ENCODE results near the gene PRX. TPM values are rescaled to one million over a fixed set of nuclear protein-coding genes. Genes with fewer than 3 reads are reported as not detected.
A peak's percentile ranks its signal among the peaks of the same experiment; 100 is the strongest.
"Not testable (repeated sequence)": the region's sequence is repeated elsewhere in the genome, so short reads cannot be mapped to it uniquely, and the experiment has no call there.

The PRX gene
- total and polyA plus RNA-seq, 9 donors: 7.0 to 9.3 (median 7.8) TPM

DNA sequence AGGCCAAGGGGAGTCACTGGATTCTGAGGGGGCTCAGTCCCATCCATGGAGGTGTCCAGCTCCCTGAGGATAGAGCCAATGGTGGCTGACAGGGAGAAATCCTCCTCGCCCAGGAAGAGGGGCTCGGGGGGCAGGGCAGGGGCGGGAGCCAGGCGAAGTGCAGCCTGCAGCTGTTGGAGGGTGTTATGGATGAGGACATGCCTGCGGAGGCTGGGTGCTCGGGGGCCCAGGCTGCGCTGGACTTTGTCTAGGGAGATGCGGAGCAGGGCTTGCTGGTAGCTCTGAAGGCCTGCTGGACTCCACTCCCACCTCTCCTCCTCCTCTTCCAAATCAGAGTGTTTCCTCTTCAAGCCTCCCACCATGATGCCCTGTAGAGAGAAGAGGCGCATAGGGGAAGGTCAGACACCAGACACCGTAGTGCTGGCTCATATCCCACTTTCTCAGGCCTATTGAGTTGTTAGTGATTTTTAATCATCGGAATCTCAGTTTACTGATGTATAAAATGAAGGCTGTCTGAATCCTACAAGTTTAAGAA, 28.6 kb upstream of the PRX start:
- WGBS (ENCODE audit: insufficient coverage): 79% methylated on average over 3 of the region's 11 CpGs
- Histone ChIP-seq H3K4me1 (ENCODE audit: control insufficient read depth, insufficient read depth, low read length) (peaks cover 27% of the 10 kb centered on the region), H3K9me3 (replicated peaks; ENCODE audit: control insufficient read depth, low read depth, low read length) (no peaks in the 10 kb centered on the region), H3K27me3 (ENCODE audit: control insufficient read depth, insufficient read depth, low read length) (no peaks in the 10 kb centered on the region), H3K27ac (ENCODE audit: low read length) (peak overlapping the region; percentile 99), H3K36me3 (ENCODE audit: control insufficient read depth, insufficient read depth, low read length) (peaks cover 28% of the 10 kb centered on the region), H3K4me3 (ENCODE audit: low read length) (no peak overlapping the region)
- no peak for DNase-seq

GRCh38 chr19:40438284-40438683, 25.1 kb upstream of the PRX start:
- no peak overlapping the region for H3K4me3 ChIP-seq (ENCODE audit: low read length)
- 86% methylated on average over 3 of the region's 3 CpGs for WGBS (ENCODE audit: insufficient coverage)
- no peak for DNase-seq
- H3K4me1 ChIP-seq (ENCODE audit: control insufficient read depth, insufficient read depth, low read length): peaks cover 30% of the 10 kb centered on the region
- no peaks in the 10 kb centered on the region for H3K9me3 ChIP-seq (replicated peaks; ENCODE audit: control insufficient read depth, low read depth, low read length)
- no peak overlapping the region for H3K27ac ChIP-seq (ENCODE audit: low read length)
- H3K36me3 ChIP-seq (ENCODE audit: control insufficient read depth, insufficient read depth, low read length): peaks cover 28% of the 10 kb centered on the region
- no peaks in the 10 kb centered on the region for H3K27me3 ChIP-seq (ENCODE audit: control insufficient read depth, insufficient read depth, low read length)

DNA sequence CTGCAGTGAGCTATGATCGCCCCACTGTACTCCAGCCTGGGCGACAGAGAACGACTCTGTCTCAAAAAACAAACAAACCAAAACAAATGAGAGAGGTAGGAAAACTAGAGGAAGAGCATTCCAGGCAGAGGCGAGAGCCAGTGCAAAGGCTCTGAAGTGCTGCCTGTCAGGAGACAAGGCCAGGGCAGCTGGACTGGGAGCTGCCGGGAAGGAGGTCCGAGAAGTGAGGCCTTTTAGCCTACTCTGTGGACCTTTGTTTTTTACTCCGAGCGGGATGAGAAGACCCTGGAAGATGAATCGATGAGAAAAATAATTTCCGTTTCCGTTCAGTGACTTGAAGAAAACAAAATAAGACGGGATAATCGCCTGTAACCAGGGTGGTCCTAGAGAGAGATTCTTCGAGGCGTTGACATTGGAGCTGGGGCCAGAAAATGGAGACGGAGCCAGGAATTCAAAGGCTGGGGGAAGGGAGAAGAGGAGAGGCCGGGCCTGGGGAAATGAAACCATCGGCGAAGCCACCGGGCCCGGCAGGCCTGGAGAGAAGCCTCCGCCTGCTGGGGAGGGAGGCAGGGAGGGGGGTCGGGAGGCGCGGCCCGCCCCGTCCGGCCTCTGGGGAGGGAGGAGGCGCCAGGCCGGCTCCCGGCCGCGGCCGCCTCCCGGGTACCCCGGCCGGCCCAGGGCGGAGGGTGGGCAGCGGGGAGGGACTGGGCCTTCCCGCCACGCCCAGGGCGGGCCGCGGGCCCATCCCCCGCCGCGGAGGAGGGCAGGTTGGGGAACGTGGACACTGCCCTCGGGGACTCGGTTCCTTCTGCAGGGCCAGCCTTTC, 20.4 kb upstream of the PRX start:
- DNase-seq: peak; percentile 98
- no peaks in the 10 kb centered on the region for H3K9me3 ChIP-seq (replicated peaks; ENCODE audit: control insufficient read depth, low read depth, low read length)
- no peaks in the 10 kb centered on the region for H3K27me3 ChIP-seq (ENCODE audit: control insufficient read depth, insufficient read depth, low read length)
- H3K27ac ChIP-seq (ENCODE audit: low read length): peak overlapping the region; percentile 99
- under 1% methylated on average over 41 of the region's 50 CpGs for WGBS (ENCODE audit: insufficient coverage)
- H3K4me3 ChIP-seq (ENCODE audit: low read length): peak overlapping the region; percentile 38
- no peaks in the 10 kb centered on the region for H3K36me3 ChIP-seq (ENCODE audit: control insufficient read depth, insufficient read depth, low read length)
- peaks cover 24% of the 10 kb centered on the region for H3K4me1 ChIP-seq (ENCODE audit: control insufficient read depth, insufficient read depth, low read length)

- H3K36me3 ChIP-seq (ENCODE audit: control insufficient read depth, insufficient read depth, low read length); H3K9me3 ChIP-seq (replicated peaks; ENCODE audit: control insufficient read depth, low read depth, low read length); H3K27me3 ChIP-seq (ENCODE audit: control insufficient read depth, insufficient read depth, low read length); DNase-seq: not testable (repeated sequence)
- peak overlapping the region; percentile 99 for H3K27ac ChIP-seq (ENCODE audit: low read length)
- H3K4me1 ChIP-seq (ENCODE audit: control insufficient read depth, insufficient read depth, low read length): peaks cover 24% of the 10 kb centered on the region
- H3K4me3 ChIP-seq (ENCODE audit: low read length): peak overlapping the region; percentile 38
- WGBS (ENCODE audit: insufficient coverage): no CpG with 5 or more reads among the region's 7 CpGs
Measured at GRCh38 chr19:40432760-40433159, 19.6 kb upstream of the PRX start.

DNA sequence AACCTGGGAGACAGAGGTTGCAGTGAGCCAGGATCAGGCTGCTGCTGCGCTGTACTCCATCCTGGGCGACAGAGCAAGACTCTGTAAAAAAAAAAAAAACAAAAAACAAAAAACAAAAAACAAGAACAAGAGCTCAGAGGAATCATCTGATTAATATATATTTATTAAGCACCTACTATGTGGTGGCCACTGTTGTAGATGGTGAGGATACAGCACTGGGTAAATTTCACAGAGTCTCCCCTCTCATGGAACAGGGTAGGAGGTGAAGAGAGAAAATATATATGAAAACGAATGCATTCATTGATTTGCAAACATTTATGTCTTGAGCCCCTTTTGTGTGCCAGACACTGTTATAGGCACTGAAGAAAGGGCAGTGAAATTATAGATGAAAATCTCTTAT, 18.5 kb upstream of the PRX start:
- no peak overlapping the region for H3K4me3 ChIP-seq (ENCODE audit: low read length)
- no CpG with 5 or more reads among the region's 3 CpGs for WGBS (ENCODE audit: insufficient coverage)
- no peaks in the 10 kb centered on the region for H3K36me3 ChIP-seq (ENCODE audit: control insufficient read depth, insufficient read depth, low read length)
- DNase-seq: no peak
- H3K27ac ChIP-seq (ENCODE audit: low read length): peak overlapping the region; percentile 99
- no peaks in the 10 kb centered on the region for H3K9me3 ChIP-seq (replicated peaks; ENCODE audit: control insufficient read depth, low read depth, low read length)
- H3K27me3 ChIP-seq (ENCODE audit: control insufficient read depth, insufficient read depth, low read length): no peaks in the 10 kb centered on the region
- H3K4me1 ChIP-seq (ENCODE audit: control insufficient read depth, insufficient read depth, low read length): peaks cover 24% of the 10 kb centered on the region

DNA sequence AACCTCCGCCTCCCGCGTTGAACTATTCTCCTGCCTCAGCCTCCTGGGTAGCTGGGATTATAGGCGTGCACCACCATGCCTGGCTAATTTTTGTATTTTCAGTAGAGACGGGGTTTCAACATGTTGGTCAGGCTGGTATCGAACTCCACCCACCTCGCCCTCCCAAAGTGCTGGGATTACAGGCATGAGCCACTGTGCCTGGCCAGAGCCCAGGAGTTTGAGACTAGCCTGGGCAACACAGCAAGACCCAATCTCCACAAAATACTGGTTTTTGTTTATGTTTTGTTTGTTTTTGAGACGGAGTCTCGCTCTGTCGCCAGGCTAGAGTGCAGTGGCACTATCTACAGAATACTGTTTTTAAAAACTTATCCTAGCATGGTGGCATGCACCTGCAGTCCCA, 17.1 kb upstream of the PRX start:
- not testable (repeated sequence) for H3K36me3 ChIP-seq (ENCODE audit: control insufficient read depth, insufficient read depth, low read length); H3K27me3 ChIP-seq (ENCODE audit: control insufficient read depth, insufficient read depth, low read length); H3K4me3 ChIP-seq (ENCODE audit: low read length); H3K9me3 ChIP-seq (replicated peaks; ENCODE audit: control insufficient read depth, low read depth, low read length); H3K27ac ChIP-seq (ENCODE audit: low read length); DNase-seq
- 100% methylated on average over 3 of the region's 10 CpGs for WGBS (ENCODE audit: insufficient coverage)
- H3K4me1 ChIP-seq (ENCODE audit: control insufficient read depth, insufficient read depth, low read length): peaks cover 29% of the 10 kb centered on the region

GRCh38 chr19:40428197-40428596, 15.0 kb upstream of the PRX start:
- H3K4me3 ChIP-seq (ENCODE audit: low read length); H3K27me3 ChIP-seq (ENCODE audit: control insufficient read depth, insufficient read depth, low read length); DNase-seq; H3K36me3 ChIP-seq (ENCODE audit: control insufficient read depth, insufficient read depth, low read length); H3K27ac ChIP-seq (ENCODE audit: low read length); H3K9me3 ChIP-seq (replicated peaks; ENCODE audit: control insufficient read depth, low read depth, low read length): not testable (repeated sequence)
- peaks cover 34% of the 10 kb centered on the region for H3K4me1 ChIP-seq (ENCODE audit: control insufficient read depth, insufficient read depth, low read length)
- 80% methylated on average over 1 of the region's 7 CpGs for WGBS (ENCODE audit: insufficient coverage)

- under 1% methylated on average over 55 of the region's 75 CpGs for WGBS (ENCODE audit: insufficient coverage)
- DNase-seq: peak; percentile 100
- H3K9me3 ChIP-seq (replicated peaks; ENCODE audit: control insufficient read depth, low read depth, low read length): no peaks in the 10 kb centered on the region
- peaks cover 13% of the 10 kb centered on the region for H3K36me3 ChIP-seq (ENCODE audit: control insufficient read depth, insufficient read depth, low read length)
- no peaks in the 10 kb centered on the region for H3K27me3 ChIP-seq (ENCODE audit: control insufficient read depth, insufficient read depth, low read length)
- H3K4me1 ChIP-seq (ENCODE audit: control insufficient read depth, insufficient read depth, low read length): peaks cover 40% of the 10 kb centered on the region
- peak within 1 kb of the TSS; percentile 84 for H3K4me3 ChIP-seq (ENCODE audit: low read length)
- peak within 1 kb of the TSS; percentile 99 for H3K27ac ChIP-seq (ENCODE audit: low read length)
Measured at GRCh38 chr19:40425450-40426287, 12.5 kb upstream of the PRX start, which contains the start of gene SERTAD1. Gene SERTAD1 (minus strand): TSS chr19:40425992. CDS start chr19:40423546, 2,446 bp downstream.

DNA sequence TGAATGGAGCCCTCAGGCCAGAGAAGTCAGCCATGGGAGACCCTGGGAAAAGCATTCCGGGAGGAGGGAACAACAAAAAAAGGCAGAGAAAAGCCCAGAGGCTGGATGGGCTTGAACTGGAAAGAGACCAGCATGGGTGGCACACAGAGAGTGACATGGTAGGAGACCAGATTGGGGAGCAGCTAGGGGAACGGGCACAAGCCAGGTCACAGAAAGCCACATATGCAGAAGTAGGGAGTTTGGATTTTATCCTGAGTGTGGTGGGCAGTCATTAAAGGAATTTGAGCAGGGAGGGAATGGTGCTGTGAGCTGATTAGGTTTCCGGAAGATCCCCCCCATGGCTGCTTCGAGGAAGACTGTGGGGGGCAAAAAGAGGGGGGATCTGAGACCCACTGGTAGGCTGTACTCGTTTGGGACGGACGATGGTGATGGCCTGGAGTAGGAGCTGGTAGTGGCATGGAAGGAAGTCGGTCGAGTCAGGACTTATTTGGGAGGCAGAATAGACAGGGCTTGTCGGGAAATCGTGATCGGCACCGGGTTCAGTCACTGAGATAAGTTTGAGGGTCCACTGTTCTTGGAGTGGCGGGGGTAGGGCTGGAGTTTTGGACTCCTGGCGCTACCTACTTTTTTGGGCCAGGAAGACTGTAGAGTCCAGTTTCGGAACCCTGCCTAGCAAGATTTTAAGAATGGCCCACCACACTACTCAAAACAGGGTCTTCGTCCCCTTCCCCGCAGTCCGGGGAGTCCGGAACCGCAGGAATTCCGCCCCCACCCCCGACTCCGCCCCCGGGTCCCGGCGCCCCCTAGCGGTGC, 11.7 kb upstream of the PRX start:
- H3K9me3 ChIP-seq (replicated peaks; ENCODE audit: control insufficient read depth, low read depth, low read length): no peaks in the 10 kb centered on the region
- DNase-seq: peak; percentile 50
- H3K4me1 ChIP-seq (ENCODE audit: control insufficient read depth, insufficient read depth, low read length): peaks cover 40% of the 10 kb centered on the region
- H3K27ac ChIP-seq (ENCODE audit: low read length): peak overlapping the region; percentile 99
- WGBS (ENCODE audit: insufficient coverage): under 1% methylated on average over 23 of the region's 28 CpGs
- no peaks in the 10 kb centered on the region for H3K27me3 ChIP-seq (ENCODE audit: control insufficient read depth, insufficient read depth, low read length)
- H3K36me3 ChIP-seq (ENCODE audit: control insufficient read depth, insufficient read depth, low read length): peaks cover 13% of the 10 kb centered on the region
- H3K4me3 ChIP-seq (ENCODE audit: low read length): peak overlapping the region; percentile 84
